NB4 (cell line): ENCODE data around the gene HOXB2.
A peak's percentile ranks its signal among the peaks of the same experiment; 100 is the strongest.

Experiments used
- DNase-seq: peaks from one replicate; pipeline ENCODE4 v3.0.0; 2010; ENCODE audit warnings: low read depth
- H3K4me3 ChIP-seq: one replicate; pipeline ENCODE4 v1.5.1; 2011; ENCODE audit warnings: mild to moderate bottlenecking, low read depth, low read length, moderate library complexity
- MYC ChIP-seq: IDR thresholded peaks from 2 replicates; pipeline ENCODE4 v1.6.1; 2011; ENCODE audit warnings: low read depth, low read length
- POLR2A ChIP-seq: IDR thresholded peaks from 2 replicates; pipeline ENCODE4 v1.6.1; 2011; ENCODE audit warnings: mild to moderate bottlenecking; ENCODE audit not compliant: insufficient read length; ENCODE audit errors: extremely low read depth
- TF ChIP-seq, protein P1 (sequence below): IDR thresholded peaks from one replicate; pipeline ENCODE4 v1.5.1; 2012; ENCODE audit warnings: low read depth, low read length
- TF ChIP-seq, protein P2 (sequence below): IDR thresholded peaks from 2 replicates; pipeline ENCODE4 v1.6.1; 2011; ENCODE audit warnings: low read depth, low read length

Gene HOXB2

DNA sequence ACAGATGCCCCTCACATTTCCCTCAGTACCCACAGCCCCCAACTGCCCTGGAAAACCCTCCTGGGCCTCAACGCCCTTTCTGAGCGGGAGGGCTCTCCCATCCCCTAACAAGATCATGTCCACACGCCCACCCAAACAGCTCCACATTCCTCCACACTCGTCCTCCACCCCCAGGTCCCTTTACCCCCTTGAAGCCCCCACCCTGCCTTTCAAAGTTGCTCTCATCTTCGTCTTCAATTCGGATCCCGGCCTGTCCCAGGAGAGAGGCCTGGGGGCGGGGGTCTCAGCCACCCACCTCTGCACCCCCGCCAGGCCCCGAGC is 18.9 kb upstream of the HOXB2 start:
- no peak for DNase-seq
- no peak overlapping the region for H3K4me3 ChIP-seq
- TF ChIP-seq POLR2A (no peak), MYC (no peak)
- TF ChIP-seq, protein P1, sequence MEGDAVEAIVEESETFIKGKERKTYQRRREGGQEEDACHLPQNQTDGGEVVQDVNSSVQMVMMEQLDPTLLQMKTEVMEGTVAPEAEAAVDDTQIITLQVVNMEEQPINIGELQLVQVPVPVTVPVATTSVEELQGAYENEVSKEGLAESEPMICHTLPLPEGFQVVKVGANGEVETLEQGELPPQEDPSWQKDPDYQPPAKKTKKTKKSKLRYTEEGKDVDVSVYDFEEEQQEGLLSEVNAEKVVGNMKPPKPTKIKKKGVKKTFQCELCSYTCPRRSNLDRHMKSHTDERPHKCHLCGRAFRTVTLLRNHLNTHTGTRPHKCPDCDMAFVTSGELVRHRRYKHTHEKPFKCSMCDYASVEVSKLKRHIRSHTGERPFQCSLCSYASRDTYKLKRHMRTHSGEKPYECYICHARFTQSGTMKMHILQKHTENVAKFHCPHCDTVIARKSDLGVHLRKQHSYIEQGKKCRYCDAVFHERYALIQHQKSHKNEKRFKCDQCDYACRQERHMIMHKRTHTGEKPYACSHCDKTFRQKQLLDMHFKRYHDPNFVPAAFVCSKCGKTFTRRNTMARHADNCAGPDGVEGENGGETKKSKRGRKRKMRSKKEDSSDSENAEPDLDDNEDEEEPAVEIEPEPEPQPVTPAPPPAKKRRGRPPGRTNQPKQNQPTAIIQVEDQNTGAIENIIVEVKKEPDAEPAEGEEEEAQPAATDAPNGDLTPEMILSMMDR = no peak
- TF ChIP-seq, protein P2, sequence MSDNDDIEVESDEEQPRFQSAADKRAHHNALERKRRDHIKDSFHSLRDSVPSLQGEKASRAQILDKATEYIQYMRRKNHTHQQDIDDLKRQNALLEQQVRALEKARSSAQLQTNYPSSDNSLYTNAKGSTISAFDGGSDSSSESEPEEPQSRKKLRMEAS = no peak

DNA sequence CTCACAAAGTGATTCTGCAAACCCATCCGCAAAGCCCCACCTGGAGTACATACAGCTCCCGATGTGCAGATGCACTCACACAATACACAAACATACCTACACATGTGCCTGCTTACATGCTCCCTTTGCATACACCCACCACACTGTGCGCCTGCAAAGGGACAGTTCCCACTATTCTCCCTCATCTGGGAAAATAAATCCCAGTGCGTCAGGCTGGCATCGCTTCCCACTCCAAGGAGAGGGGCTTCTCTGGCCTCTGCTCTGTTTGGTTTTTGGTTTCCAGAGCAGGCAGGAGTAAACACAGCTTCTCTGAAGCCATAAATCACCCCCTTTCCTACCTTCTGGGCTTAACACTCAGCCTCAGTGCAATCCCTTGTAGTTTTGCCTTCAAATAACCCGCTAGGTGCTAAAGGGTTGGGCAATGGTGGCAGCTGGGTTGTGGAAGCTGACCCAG is 18.5 kb upstream of the HOXB2 start:
- no peak for DNase-seq
- TF ChIP-seq, protein P1 = no peak
- TF ChIP-seq POLR2A = no peak
- TF ChIP-seq, protein P2 = no peak
- no peak for TF ChIP-seq MYC
- H3K4me3 ChIP-seq = no peak overlapping the region

DNA sequence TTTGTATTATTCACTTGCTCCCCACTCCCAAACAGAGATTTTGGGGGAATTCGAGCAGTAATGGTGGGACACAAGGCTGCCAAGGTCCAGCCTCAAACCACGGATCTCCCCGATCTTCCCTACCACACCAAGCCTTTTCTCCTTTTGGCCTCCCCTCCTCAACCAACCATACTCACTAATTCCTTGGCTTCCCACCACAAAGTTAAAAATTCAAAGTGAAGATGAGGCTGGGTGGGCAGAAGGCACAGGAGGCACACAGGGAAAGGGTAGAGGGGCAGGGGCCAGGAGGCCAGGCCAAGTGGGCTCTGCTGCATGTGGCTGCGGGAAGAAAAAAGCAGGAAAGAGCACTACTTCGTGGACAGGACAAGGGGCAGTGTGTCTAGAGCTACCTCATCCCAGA is 18.0 kb upstream of the HOXB2 start:
- TF ChIP-seq, protein P2 = no peak
- TF ChIP-seq MYC = no peak
- no peak for TF ChIP-seq POLR2A
- TF ChIP-seq, protein P1 = no peak
- DNase-seq = no peak
- no peak overlapping the region for H3K4me3 ChIP-seq

DNA sequence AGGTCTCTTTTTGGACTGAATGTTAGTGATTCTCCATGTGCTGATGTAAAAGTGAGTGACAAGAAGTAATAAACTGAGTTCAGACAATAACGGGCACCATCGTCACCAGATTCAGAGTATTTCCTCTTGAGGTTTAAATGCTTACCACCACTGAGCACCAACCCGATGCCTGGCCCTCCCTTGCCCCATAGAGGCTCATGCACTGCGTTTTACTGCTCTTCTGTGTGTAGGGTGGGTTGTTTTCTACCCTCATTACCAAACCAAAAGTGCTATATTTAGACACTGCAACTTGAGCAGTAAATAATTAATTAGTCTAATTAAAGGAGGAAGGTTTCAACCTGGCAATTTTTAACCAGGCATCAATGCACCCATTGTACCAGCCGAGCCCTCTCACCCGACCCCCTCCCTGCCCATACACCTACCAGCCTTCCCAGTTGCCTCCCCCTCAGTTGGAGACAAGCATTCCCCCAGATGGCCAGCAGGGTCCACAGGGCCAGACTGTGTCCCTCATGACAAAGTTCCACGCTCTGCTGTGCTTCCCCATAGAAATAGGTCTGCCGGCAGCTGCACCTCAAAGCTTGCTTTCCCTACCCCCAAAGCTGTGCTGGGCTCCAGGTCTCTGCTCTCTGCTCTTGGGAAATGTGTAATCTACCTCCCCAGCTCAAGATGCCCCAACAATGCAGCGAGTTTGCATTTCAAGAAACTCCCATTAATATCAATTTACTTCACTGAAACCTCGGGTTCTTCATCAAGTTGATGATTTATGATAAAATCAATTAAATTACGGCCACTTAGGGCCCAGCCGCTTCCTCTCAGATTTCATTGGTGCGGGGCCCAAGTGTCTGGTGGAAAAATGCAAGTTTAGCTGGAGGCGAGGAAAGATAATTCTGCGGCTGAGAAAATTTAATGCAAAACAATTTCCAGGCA is 17.2 kb upstream of the HOXB2 start:
- no peak for DNase-seq
- no peak overlapping the region for H3K4me3 ChIP-seq
- TF ChIP-seq POLR2A (no peak), MYC (no peak)
- TF ChIP-seq, protein P1 = peak; percentile 7
- TF ChIP-seq, protein P2 = no peak

DNA sequence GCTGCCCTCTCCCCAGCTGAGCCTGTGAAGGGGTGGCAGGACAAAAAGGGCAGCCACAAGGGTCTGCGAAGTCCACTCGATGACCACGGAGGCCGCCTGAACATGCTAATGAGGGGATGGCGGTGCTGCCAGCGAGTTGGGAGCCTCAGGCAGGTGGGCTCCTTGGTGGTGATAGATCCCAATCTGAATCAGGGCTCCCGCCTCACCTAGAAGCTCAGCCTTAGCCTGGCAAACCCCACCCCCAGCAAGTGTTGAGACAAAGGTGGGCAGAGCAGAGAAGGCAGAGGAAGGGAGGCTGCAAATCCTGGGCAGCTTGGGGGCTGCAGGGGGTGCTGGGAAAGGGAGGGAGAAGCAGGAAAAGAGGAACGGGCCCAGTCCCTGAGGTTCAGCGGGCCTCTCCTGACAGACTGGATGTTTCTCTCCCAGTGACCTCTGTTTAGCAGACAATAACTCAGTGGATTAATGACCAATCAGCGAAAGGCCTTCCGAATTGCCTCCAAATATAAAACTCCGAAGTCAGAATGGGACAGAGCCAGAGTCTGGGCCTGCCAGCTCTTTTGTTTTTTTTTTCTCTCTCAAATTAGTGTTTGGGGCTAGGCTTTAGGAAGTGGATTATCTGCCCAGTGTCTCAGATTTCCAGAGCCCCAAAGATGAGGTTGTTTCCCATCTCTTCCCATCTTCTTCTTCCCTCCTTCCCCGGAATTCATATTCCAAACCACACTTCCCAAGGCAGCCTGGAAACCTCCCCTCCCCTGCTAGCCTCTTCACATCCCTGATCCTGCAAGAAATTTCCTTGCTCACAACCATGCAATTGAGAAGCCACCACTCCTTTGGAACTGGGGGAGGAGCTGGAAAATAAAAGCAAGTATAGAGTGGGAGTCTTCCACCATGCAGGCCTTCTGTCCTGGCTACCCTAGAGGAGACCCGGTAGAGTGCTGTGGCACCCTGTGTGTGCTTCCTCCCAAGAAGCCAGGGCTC is 15.2 kb upstream of the HOXB2 start:
- H3K4me3 ChIP-seq = no peak overlapping the region
- TF ChIP-seq, protein P1 = no peak

More for the DNA sequence above, 15.2 kb upstream of the HOXB2 start:
- no peak for DNase-seq
